ENCODE data around the gene LPIN2.

- TF ChIP-seq POLR2A (IDR thresholded peaks at IDR 0.05): no peak
- TF ChIP-seq, protein P1, sequence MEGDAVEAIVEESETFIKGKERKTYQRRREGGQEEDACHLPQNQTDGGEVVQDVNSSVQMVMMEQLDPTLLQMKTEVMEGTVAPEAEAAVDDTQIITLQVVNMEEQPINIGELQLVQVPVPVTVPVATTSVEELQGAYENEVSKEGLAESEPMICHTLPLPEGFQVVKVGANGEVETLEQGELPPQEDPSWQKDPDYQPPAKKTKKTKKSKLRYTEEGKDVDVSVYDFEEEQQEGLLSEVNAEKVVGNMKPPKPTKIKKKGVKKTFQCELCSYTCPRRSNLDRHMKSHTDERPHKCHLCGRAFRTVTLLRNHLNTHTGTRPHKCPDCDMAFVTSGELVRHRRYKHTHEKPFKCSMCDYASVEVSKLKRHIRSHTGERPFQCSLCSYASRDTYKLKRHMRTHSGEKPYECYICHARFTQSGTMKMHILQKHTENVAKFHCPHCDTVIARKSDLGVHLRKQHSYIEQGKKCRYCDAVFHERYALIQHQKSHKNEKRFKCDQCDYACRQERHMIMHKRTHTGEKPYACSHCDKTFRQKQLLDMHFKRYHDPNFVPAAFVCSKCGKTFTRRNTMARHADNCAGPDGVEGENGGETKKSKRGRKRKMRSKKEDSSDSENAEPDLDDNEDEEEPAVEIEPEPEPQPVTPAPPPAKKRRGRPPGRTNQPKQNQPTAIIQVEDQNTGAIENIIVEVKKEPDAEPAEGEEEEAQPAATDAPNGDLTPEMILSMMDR (IDR thresholded peaks at IDR 0.05): no peak
- no peak for TF ChIP-seq EP300 (IDR thresholded peaks at IDR 0.05)
These were observed 42.9 kb upstream of the LPIN2 start for GRCh38 chr18:3055816-3056215.
